ENCODE data around the gene CMSS1.

CMSS1 gene

DNA sequence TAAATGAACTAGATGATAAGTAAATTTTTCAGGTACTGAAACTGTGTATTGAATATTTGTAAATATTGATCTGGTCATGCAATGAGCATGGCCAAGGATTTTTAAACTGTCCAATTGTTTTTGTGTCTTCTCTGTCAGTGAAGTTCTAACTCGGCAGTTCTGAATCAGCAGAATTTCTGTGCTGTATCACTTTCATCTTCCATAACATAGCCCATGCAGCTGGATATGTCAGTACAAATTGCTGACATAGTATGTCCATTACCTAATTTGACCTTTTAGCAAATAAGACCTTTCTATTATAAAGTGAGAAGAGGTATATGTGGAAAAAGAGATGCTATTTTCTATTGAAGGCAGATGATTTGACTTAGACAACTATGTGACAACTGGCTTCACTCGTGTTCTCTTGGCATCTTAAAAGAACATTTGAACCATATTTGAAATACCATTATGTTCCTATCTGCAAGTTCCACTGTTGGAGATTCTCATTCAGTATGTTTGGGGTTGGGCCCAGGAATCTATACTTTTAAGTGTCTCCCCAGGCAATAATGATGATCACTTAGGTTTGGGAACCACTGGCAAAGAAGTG is 90.4 kb downstream of the CMSS1 start:
- no peak for DNase-seq
- POLR2A ChIA-PET: no interaction called here
- H3K4me1 ChIP-seq (ENCODE audit: control extremely low read depth in 1 of 4, control insufficient read depth in 4 of 4, insufficient read depth in 4 of 4, low read length in 3 of 4): no peaks in the 10 kb centered on the region
- H3K27me3 ChIP-seq (replicated peaks in 2 of 5; ENCODE audit: control insufficient read depth in 4 of 5, insufficient read depth in 5 of 5, low read length in 4 of 5): no peaks in the 10 kb centered on the region
- WGBS (ENCODE audit: insufficient coverage): no CpG with 5 or more reads among the region's 2 CpGs
- peaks cover 0 to 2% (median 0%) of the 10 kb centered on the region in 5 experiments for H3K9me3 ChIP-seq (ENCODE audit: control extremely low read depth in 1 of 5, control insufficient read depth in 4 of 5, insufficient read depth in 2 of 5, low read depth in 1 of 5, low read length in 4 of 5)
- H3K27ac ChIP-seq (ENCODE audit: insufficient read depth in 1 of 2, low read depth in 1 of 2, low read length in 2 of 2, poor library complexity in 1 of 2, severe bottlenecking in 2 of 2): no peak overlapping the region
- no peak overlapping the region for H3K4me3 ChIP-seq (ENCODE audit: control insufficient read depth in 1 of 7, extremely low read depth in 1 of 7, insufficient read depth in 4 of 7, low read depth in 2 of 7, low read length in 6 of 7)
- H3K36me3 ChIP-seq (ENCODE audit: control insufficient read depth in 4 of 4, insufficient read depth in 4 of 4, low read length in 3 of 4): no peaks in the 10 kb centered on the region
- CTCF ChIA-PET: interaction anchor here (1.5 kb wide), 1 partner anchor 13 kb away, joined by 4 read pairs; no protein-coding TSS in a partner anchor

DNA sequence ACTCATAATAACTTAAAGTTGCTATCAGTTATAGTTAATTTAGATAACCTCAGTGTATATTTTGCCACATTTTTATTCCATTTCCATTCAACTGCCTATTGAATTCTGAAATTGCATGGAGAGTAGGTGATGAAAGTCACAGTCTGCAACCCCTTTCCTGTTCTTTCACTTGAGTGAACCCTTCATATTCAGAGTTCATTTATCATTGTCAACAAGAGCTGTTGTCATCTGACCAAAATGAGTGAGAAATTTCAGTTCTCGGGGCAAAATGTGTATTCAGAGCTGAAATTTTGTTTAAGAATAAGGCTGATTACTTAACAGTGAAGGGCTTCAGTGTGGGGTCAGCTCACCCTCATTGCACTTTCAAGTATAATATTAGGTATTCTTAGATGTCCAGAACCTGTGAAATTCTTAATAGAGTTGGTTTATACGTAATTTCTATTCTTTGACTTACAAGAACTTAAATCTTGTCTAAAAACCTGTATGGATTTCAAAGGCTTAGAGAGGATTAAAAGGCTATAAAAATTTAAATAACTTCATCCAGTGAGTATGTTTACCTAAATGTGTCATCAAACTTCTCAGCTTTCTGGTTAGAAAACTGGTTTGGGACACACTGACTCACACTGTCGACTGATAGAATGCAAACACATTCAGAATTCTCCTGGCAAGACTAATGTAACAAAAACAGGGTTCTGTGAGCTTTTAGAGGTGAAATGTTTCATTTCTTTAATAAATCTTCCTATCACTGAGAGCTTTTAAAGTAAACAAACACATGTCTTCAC is 92.2 kb downstream of the CMSS1 start:
- ChIA-PET CTCF (no interaction called here), POLR2A (no interaction called here)
- WGBS (ENCODE audit: insufficient coverage): no CpG with 5 or more reads among the region's 3 CpGs
- no peaks in the 10 kb centered on the region for H3K27me3 ChIP-seq (replicated peaks in 2 of 5; ENCODE audit: control insufficient read depth in 4 of 5, insufficient read depth in 5 of 5, low read length in 4 of 5)
- H3K36me3 ChIP-seq (ENCODE audit: control insufficient read depth in 4 of 4, insufficient read depth in 4 of 4, low read length in 3 of 4): no peaks in the 10 kb centered on the region
- no peak overlapping the region for H3K27ac ChIP-seq (ENCODE audit: insufficient read depth in 1 of 2, low read depth in 1 of 2, low read length in 2 of 2, poor library complexity in 1 of 2, severe bottlenecking in 2 of 2)
- H3K9me3 ChIP-seq (ENCODE audit: control extremely low read depth in 1 of 5, control insufficient read depth in 4 of 5, insufficient read depth in 2 of 5, low read depth in 1 of 5, low read length in 4 of 5): peaks cover 0 to 2% (median 0%) of the 10 kb centered on the region in 5 experiments
- no peaks in the 10 kb centered on the region for H3K4me1 ChIP-seq (ENCODE audit: control extremely low read depth in 1 of 4, control insufficient read depth in 4 of 4, insufficient read depth in 4 of 4, low read length in 3 of 4)
- no peak overlapping the region for H3K4me3 ChIP-seq (ENCODE audit: control insufficient read depth in 1 of 7, extremely low read depth in 1 of 7, insufficient read depth in 4 of 7, low read depth in 2 of 7, low read length in 6 of 7)
- no peak for DNase-seq

DNA sequence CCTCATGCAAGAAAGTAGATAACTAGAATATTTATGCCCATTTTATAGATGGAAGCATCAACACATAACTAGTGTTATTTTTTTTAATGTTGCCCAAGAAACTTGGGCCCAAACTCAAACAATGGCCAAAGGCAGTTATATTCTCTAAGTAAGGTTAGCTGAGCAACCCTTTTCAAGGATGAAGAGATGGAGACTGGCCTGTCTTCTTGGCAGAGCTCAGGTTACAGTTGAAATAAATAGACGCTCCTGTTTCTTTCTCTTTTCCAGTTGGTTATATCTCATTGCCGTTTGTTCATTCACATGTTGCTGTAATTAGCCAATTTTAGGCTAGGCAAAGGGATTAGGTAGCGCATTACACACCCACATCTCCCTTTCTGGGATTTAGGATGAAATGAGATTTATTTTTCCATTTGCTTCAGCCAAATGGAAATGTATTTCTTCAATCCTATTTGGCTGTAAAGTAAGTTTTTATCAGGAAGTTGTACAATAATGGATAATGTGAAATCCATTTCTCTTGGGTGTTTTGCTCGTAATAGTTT is 93.2 kb downstream of the CMSS1 start:
- CTCF ChIA-PET: no interaction called here
- Histone ChIP-seq H3K9me3 (ENCODE audit: control extremely low read depth in 1 of 5, control insufficient read depth in 4 of 5, insufficient read depth in 2 of 5, low read depth in 1 of 5, low read length in 4 of 5) (peaks cover 0 to 2% (median 0%) of the 10 kb centered on the region in 5 experiments), H3K4me1 (ENCODE audit: control extremely low read depth in 1 of 4, control insufficient read depth in 4 of 4, insufficient read depth in 4 of 4, low read length in 3 of 4) (no peaks in the 10 kb centered on the region), H3K36me3 (ENCODE audit: control insufficient read depth in 4 of 4, insufficient read depth in 4 of 4, low read length in 3 of 4) (no peaks in the 10 kb centered on the region), H3K27me3 (replicated peaks in 2 of 5; ENCODE audit: control insufficient read depth in 4 of 5, insufficient read depth in 5 of 5, low read length in 4 of 5) (no peaks in the 10 kb centered on the region), H3K4me3 (ENCODE audit: control insufficient read depth in 1 of 7, extremely low read depth in 1 of 7, insufficient read depth in 4 of 7, low read depth in 2 of 7, low read length in 6 of 7) (no peak overlapping the region), H3K27ac (ENCODE audit: insufficient read depth in 1 of 2, low read depth in 1 of 2, low read length in 2 of 2, poor library complexity in 1 of 2, severe bottlenecking in 2 of 2) (no peak overlapping the region)
- no peak for DNase-seq
- POLR2A ChIA-PET: no interaction called here
- 100% methylated on average over 1 of the region's 4 CpGs for WGBS (ENCODE audit: insufficient coverage)

DNA sequence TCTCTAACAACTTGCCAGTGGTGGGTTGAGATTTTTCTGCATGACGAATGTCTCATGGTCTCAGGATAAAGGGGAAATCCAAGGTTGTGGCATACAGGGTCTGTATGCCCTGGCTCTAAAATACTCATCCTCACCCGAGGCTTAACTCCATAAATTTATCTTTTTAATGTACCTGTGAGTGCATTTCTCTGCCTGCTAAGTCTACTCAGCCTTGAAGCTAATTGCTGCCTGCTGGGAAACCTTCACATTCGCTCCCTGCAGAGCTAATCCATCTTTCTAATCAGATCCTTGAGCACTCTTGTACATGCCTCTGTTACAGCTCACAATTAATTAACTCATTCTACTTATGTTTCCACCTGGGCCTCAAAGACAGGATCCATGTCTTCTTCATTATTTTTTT is 93.8 kb downstream of the CMSS1 start:
- Histone ChIP-seq H3K36me3 (ENCODE audit: control insufficient read depth in 4 of 4, insufficient read depth in 4 of 4, low read length in 3 of 4) (peaks cover 0 to 4% (median 2%) of the 10 kb centered on the region in 4 experiments), H3K4me1 (ENCODE audit: control extremely low read depth in 1 of 4, control insufficient read depth in 4 of 4, insufficient read depth in 4 of 4, low read length in 3 of 4) (no peaks in the 10 kb centered on the region), H3K4me3 (ENCODE audit: control insufficient read depth in 1 of 7, extremely low read depth in 1 of 7, insufficient read depth in 4 of 7, low read depth in 2 of 7, low read length in 6 of 7) (no peak overlapping the region), H3K9me3 (ENCODE audit: control extremely low read depth in 1 of 5, control insufficient read depth in 4 of 5, insufficient read depth in 2 of 5, low read depth in 1 of 5, low read length in 4 of 5) (peaks cover 0 to 2% (median 0%) of the 10 kb centered on the region in 5 experiments), H3K27ac (ENCODE audit: insufficient read depth in 1 of 2, low read depth in 1 of 2, low read length in 2 of 2, poor library complexity in 1 of 2, severe bottlenecking in 2 of 2) (no peak overlapping the region), H3K27me3 (replicated peaks in 2 of 5; ENCODE audit: control insufficient read depth in 4 of 5, insufficient read depth in 5 of 5, low read length in 4 of 5) (no peaks in the 10 kb centered on the region)
- DNase-seq: no peak
- ChIA-PET POLR2A (no interaction called here), CTCF (no interaction called here)
- 100% methylated on average over 2 of the region's 3 CpGs for WGBS (ENCODE audit: insufficient coverage)

DNA sequence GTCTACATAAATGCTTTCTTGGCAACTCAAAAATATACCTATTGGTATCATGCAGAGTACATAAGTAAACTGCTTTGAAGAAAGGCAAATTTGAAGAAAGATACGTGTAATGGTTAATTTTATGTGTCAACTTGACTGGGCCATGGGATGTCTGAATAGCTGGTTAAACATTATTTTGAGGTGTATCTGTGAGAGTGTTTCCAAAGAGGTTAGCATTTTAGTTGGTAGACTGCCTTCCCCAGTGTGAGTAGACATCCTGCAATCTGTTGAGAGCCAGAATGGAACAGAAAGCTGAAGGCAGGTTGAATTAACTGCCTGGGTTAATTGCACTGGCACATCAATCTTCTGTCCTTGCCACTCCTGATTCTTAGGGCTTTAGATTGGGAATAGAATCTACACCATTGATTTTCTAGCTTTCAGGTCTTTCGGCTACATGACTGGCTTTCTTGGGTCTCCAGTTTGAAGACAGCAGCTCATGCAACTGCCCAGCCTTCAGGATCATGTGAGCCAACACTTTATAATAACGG is 98.3 kb downstream of the CMSS1 start:
- Histone ChIP-seq H3K4me3 (ENCODE audit: control insufficient read depth in 1 of 7, extremely low read depth in 1 of 7, insufficient read depth in 4 of 7, low read depth in 2 of 7, low read length in 6 of 7) (no peak overlapping the region), H3K9me3 (ENCODE audit: control extremely low read depth in 1 of 5, control insufficient read depth in 4 of 5, insufficient read depth in 2 of 5, low read depth in 1 of 5, low read length in 4 of 5) (peaks cover 0 to 2% (median 0%) of the 10 kb centered on the region in 5 experiments), H3K36me3 (ENCODE audit: control insufficient read depth in 4 of 4, insufficient read depth in 4 of 4, low read length in 3 of 4) (peaks cover 0 to 4% (median 3%) of the 10 kb centered on the region in 4 experiments), H3K4me1 (ENCODE audit: control extremely low read depth in 1 of 4, control insufficient read depth in 4 of 4, insufficient read depth in 4 of 4, low read length in 3 of 4) (peaks cover 0 to 9% (median 4%) of the 10 kb centered on the region in 4 experiments), H3K27me3 (replicated peaks in 2 of 5; ENCODE audit: control insufficient read depth in 4 of 5, insufficient read depth in 5 of 5, low read length in 4 of 5) (no peaks in the 10 kb centered on the region), H3K27ac (ENCODE audit: insufficient read depth in 1 of 2, low read depth in 1 of 2, low read length in 2 of 2, poor library complexity in 1 of 2, severe bottlenecking in 2 of 2) (no peak overlapping the region)
- DNase-seq: no peak
- ChIA-PET POLR2A (no interaction called here), CTCF (interaction anchor here (0.6 kb wide), 1 partner anchor 73 kb away, joined by 3 read pairs; no protein-coding TSS in a partner anchor)
- WGBS (ENCODE audit: insufficient coverage): 100% methylated on average over 1 of the region's 3 CpGs

DNA sequence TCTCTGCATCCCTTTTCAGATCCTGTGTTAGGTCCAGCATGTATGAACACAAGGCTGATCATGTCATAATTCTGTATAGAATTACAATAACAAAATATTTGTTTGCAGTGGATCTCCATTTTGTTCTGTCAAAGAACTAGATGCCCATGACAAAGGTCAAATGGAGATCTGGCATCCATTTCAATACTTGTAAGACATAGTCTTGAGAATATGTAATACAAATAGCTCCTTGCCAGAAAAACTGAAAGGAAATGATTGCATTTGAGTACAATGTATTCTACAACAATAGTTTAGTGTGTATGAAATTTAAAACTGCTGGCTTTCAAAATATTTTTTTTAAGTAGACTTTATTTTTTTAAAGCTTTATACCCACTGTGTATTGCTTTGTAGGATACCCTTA is 101.1 kb downstream of the CMSS1 start:
- ChIA-PET CTCF (no interaction called here), POLR2A (no interaction called here)
- no peak overlapping the region for H3K4me3 ChIP-seq (ENCODE audit: control insufficient read depth in 1 of 7, extremely low read depth in 1 of 7, insufficient read depth in 4 of 7, low read depth in 2 of 7, low read length in 6 of 7)
- no peaks in the 10 kb centered on the region for H3K9me3 ChIP-seq (ENCODE audit: control extremely low read depth in 1 of 5, control insufficient read depth in 4 of 5, insufficient read depth in 2 of 5, low read depth in 1 of 5, low read length in 4 of 5)
- H3K4me1 ChIP-seq (ENCODE audit: control extremely low read depth in 1 of 4, control insufficient read depth in 4 of 4, insufficient read depth in 4 of 4, low read length in 3 of 4): peaks cover 0 to 14% (median 7%) of the 10 kb centered on the region in 4 experiments
- H3K27ac ChIP-seq (ENCODE audit: insufficient read depth in 1 of 2, low read depth in 1 of 2, low read length in 2 of 2, poor library complexity in 1 of 2, severe bottlenecking in 2 of 2): no peak overlapping the region
- no peak for DNase-seq
- H3K36me3 ChIP-seq (ENCODE audit: control insufficient read depth in 4 of 4, insufficient read depth in 4 of 4, low read length in 3 of 4): peaks cover 0 to 4% (median 3%) of the 10 kb centered on the region in 4 experiments
- H3K27me3 ChIP-seq (replicated peaks in 2 of 5; ENCODE audit: control insufficient read depth in 4 of 5, insufficient read depth in 5 of 5, low read length in 4 of 5): no peaks in the 10 kb centered on the region

DNA sequence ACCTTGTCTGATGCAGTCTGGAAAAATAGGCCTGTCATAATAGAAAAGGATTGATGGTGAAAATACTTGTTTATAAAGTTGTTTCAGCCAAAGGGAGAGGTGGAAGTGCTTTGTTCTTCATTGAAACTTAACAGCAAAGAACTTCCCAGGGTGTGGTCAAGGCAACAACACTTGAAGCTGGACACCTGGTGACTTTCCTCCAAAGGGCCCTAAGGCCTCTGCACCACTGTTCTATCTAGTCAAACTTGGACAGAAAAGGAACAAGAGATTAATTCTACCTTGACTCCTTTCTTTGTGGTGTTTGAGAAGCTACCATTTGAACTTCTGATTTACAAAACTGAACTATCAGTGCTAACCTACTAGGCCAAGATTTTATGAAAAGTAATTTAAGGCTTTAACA is 102.0 kb downstream of the CMSS1 start:
- Histone ChIP-seq H3K4me1 (ENCODE audit: control extremely low read depth in 1 of 4, control insufficient read depth in 4 of 4, insufficient read depth in 4 of 4, low read length in 3 of 4) (peaks cover 0 to 14% (median 7%) of the 10 kb centered on the region in 4 experiments), H3K9me3 (ENCODE audit: control extremely low read depth in 1 of 5, control insufficient read depth in 4 of 5, insufficient read depth in 2 of 5, low read depth in 1 of 5, low read length in 4 of 5) (no peaks in the 10 kb centered on the region), H3K36me3 (ENCODE audit: control insufficient read depth in 4 of 4, insufficient read depth in 4 of 4, low read length in 3 of 4) (peaks cover 0 to 4% (median 3%) of the 10 kb centered on the region in 4 experiments), H3K4me3 (ENCODE audit: control insufficient read depth in 1 of 7, extremely low read depth in 1 of 7, insufficient read depth in 4 of 7, low read depth in 2 of 7, low read length in 6 of 7) (no peak overlapping the region), H3K27ac (ENCODE audit: insufficient read depth in 1 of 2, low read depth in 1 of 2, low read length in 2 of 2, poor library complexity in 1 of 2, severe bottlenecking in 2 of 2) (no peak overlapping the region), H3K27me3 (replicated peaks in 2 of 5; ENCODE audit: control insufficient read depth in 4 of 5, insufficient read depth in 5 of 5, low read length in 4 of 5) (no peaks in the 10 kb centered on the region)
- no peak for DNase-seq
- CTCF ChIA-PET: no interaction called here
- POLR2A ChIA-PET: no interaction called here
